Brain microvascular endothelial cell (primary cell): ENCODE results near the gene TOMM20.

Experiments
- DNase-seq: peaks from one replicate; pipeline ENCODE4 v3.0.0-alpha.2; 2020
- H3K27ac ChIP-seq: fragments of 250-450 bp; sonication (Bioruptor Pico); 2 replicates; pipeline ENCODE4 v1.5.1; 2020; ENCODE audit warnings: mild to moderate bottlenecking, moderate library complexity
- H3K27me3 ChIP-seq: fragments of 250-450 bp; sonication (Bioruptor Pico); replicated peaks from 2 replicates; pipeline ENCODE4 v1.5.1; 2020; ENCODE audit warnings: mild to moderate bottlenecking
- H3K36me3 ChIP-seq: fragments of 250-450 bp; sonication (Bioruptor Pico); replicated peaks from 2 replicates; pipeline ENCODE4 v1.5.1; 2020; ENCODE audit warnings: mild to moderate bottlenecking
- H3K4me3 ChIP-seq: 2 replicates; pipeline ENCODE4 v1.5.1; 2011; ENCODE audit warnings: low read depth, mild to moderate bottlenecking, control low read depth, low read length, moderate library complexity
- CTCF ChIP-seq: IDR thresholded peaks from 2 replicates; pipeline ENCODE4 v1.5.1; 2011; ENCODE audit warnings: low read depth, mild to moderate bottlenecking, moderate library complexity, low read length, control low read depth, inconsistent platforms; ENCODE audit errors: missing control alignments
- in situ Hi-C: cut with HindIII; loops from 2 replicates; pipeline ENCODE4 v1.10.0; 2017; ENCODE audit warnings: low sequenced_read_pairs, low pct_ligation_motif_present

Gene TOMM20

GRCh38 chr1:235156740-235157139 is 28.1 kb upstream of the TOMM20 start:
- no peak overlapping the region for H3K4me3 ChIP-seq
- DNase-seq = no peak
- in situ Hi-C loops = no loop called here
- TF ChIP-seq CTCF = no peak
- H3K36me3 ChIP-seq = peaks cover 45% of the 10 kb centered on the region
- no peaks in the 10 kb centered on the region for H3K27me3 ChIP-seq
- no peak overlapping the region for H3K27ac ChIP-seq

- no peak overlapping the region for H3K27ac ChIP-seq
- no peak for DNase-seq
- in situ Hi-C loops = no loop called here
- no peaks in the 10 kb centered on the region for H3K27me3 ChIP-seq
- TF ChIP-seq CTCF = no peak
- no peak overlapping the region for H3K4me3 ChIP-seq
- peaks cover 50% of the 10 kb centered on the region for H3K36me3 ChIP-seq
Observed at GRCh38 chr1:235156265-235156664, 27.6 kb upstream of the TOMM20 start.

- H3K4me3 ChIP-seq = no peak overlapping the region
- DNase-seq = no peak
- in situ Hi-C loops = no loop called here
- no peaks in the 10 kb centered on the region for H3K27me3 ChIP-seq
- no peak for TF ChIP-seq CTCF
- no peak overlapping the region for H3K27ac ChIP-seq
- peaks cover 46% of the 10 kb centered on the region for H3K36me3 ChIP-seq
Observed at GRCh38 chr1:235152235-235152634, 23.6 kb upstream of the TOMM20 start.

- H3K4me3 ChIP-seq = no peak overlapping the region
- DNase-seq = no peak
- H3K36me3 ChIP-seq = peaks cover 34% of the 10 kb centered on the region
Observed at GRCh38 chr1:235151033-235151432, 22.4 kb upstream of the TOMM20 start.

GRCh38 chr1:235149824-235150223 is 21.2 kb upstream of the TOMM20 start:
- Histone ChIP-seq H3K4me3 (no peak overlapping the region), H3K27ac (no peak overlapping the region), H3K27me3 (no peaks in the 10 kb centered on the region), H3K36me3 (peaks cover 38% of the 10 kb centered on the region)
- DNase-seq = no peak
- in situ Hi-C loops = no loop called here
- no peak for TF ChIP-seq CTCF

More at GRCh38 chr1:235151033-235151432, 22.4 kb upstream of the TOMM20 start:
- H3K27me3 ChIP-seq = no peaks in the 10 kb centered on the region
- H3K27ac ChIP-seq = no peak overlapping the region
- no peak for TF ChIP-seq CTCF
- in situ Hi-C loops = no loop called here

- Histone ChIP-seq H3K36me3 (peaks cover 32% of the 10 kb centered on the region), H3K27ac (no peak overlapping the region), H3K27me3 (no peaks in the 10 kb centered on the region), H3K4me3 (no peak overlapping the region)
- TF ChIP-seq CTCF = no peak
- in situ Hi-C loops = no loop called here
- DNase-seq = no peak
Observed at GRCh38 chr1:235147269-235147668, 18.6 kb upstream of the TOMM20 start.
